Skeletal muscle satellite cell (primary cell): ENCODE data around the gene DBT.
"Not testable (repeated sequence)": the region's sequence is repeated elsewhere in the genome, so short reads cannot be mapped to it uniquely, and the experiment has no call there.

Source experiments
- H3K27me3 ChIP-seq: 2 replicates; pipeline ENCODE4 v1.7.0; 2013; ENCODE audit warnings: low read length; ENCODE audit not compliant: control insufficient read depth, insufficient read depth
- H3K36me3 ChIP-seq: 2 replicates; pipeline ENCODE4 v1.7.0; 2013; ENCODE audit warnings: mild to moderate bottlenecking, control low read depth, low read length; ENCODE audit not compliant: insufficient read depth
- H3K4me1 ChIP-seq: 2 replicates; pipeline ENCODE4 v1.7.0; 2013; ENCODE audit warnings: low read length; ENCODE audit not compliant: control insufficient read depth, insufficient read depth
- H3K4me2 ChIP-seq: 2 replicates; pipeline ENCODE4 v1.7.0; 2013; ENCODE audit warnings: mild to moderate bottlenecking, low read length
- H3K4me3 ChIP-seq: 2 replicates; pipeline ENCODE4 v1.7.0; 2013; ENCODE audit warnings: low read length
- H3K9ac ChIP-seq: 2 replicates; pipeline ENCODE4 v1.7.0; 2013; ENCODE audit warnings: mild to moderate bottlenecking, low read depth, low read length, moderate library complexity
- H3K9me3 ChIP-seq: replicated peaks from 2 replicates; pipeline ENCODE4 v1.7.0; 2013; ENCODE audit warnings: mild to moderate bottlenecking, control low read depth, low read length

Gene DBT

DNA sequence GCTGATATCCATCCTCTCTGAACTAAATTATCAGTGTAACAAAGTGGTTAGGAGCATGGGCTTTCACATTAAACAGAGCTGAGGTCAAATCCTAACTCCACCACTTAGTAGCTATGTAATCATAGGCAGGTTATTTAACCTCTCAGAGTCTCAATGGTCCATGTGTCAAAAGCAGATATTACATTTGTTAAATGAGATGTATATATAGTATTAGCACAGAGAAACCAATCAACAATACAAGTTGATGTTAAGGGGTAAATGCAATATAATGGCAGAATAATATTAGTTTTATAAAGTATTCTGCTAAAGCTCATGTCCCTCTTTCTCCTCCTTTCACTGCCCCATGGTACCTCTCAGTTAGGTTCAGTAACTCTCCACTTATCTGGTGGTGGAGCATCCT is 27.2 kb downstream of the DBT start:
- Histone ChIP-seq H3K36me3 (peaks cover 13% of the 10 kb centered on the region), H3K4me1 (no peaks in the 10 kb centered on the region), H3K9me3 (no peaks in the 10 kb centered on the region), H3K9ac (no peak overlapping the region), H3K4me3 (no peak overlapping the region), H3K27me3 (no peaks in the 10 kb centered on the region), H3K4me2 (no peak overlapping the region)

DNA sequence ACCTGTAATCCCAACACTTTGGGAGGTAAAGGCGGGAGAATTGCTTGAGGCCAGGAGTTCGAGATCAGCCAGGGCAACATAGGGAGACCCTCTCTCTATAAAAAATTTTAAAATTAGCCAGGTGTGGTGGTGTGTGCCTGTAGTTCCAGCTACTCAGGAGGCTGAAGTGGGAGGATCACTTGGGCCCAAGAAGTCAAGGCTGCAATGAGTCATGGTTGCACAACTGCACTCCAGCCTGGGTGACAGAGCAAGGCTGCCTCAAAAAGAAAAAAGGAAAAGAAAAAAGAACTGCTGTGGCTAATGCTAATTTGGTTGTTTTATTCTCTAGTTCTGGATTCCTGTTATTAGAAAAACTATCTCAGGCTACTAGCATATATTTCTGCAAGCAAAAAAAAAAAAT is 29.8 kb downstream of the DBT start:
- peaks cover 12% of the 10 kb centered on the region for H3K36me3 ChIP-seq
- no peak overlapping the region for H3K9ac ChIP-seq
- no peak overlapping the region for H3K4me2 ChIP-seq
- H3K27me3 ChIP-seq = no peaks in the 10 kb centered on the region
- no peaks in the 10 kb centered on the region for H3K9me3 ChIP-seq
- no peaks in the 10 kb centered on the region for H3K4me1 ChIP-seq
- no peak overlapping the region for H3K4me3 ChIP-seq

DNA sequence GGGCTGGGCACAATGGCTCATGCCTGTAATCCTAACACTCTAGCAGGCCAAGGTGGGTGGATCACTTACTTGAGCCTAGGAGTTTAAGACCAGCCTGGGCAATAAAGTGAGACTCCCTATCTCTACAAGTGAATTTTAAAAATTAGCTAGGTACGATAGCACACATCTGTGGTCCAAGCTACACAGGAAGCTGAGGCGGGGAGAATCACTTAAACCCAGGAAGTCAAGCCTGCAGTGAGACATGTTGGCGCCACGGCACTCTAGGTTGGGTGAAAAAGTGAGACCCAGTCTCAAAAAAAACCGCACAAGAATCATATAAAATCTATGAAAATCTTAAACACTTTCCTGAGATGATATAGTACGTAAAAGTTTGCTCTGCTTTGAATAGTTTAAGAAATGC is 30.2 kb downstream of the DBT start:
- Histone ChIP-seq H3K9ac (no peak overlapping the region), H3K4me2 (no peak overlapping the region), H3K36me3 (peaks cover 16% of the 10 kb centered on the region), H3K9me3 (no peaks in the 10 kb centered on the region), H3K27me3 (no peaks in the 10 kb centered on the region), H3K4me1 (no peaks in the 10 kb centered on the region), H3K4me3 (no peak overlapping the region)

DNA sequence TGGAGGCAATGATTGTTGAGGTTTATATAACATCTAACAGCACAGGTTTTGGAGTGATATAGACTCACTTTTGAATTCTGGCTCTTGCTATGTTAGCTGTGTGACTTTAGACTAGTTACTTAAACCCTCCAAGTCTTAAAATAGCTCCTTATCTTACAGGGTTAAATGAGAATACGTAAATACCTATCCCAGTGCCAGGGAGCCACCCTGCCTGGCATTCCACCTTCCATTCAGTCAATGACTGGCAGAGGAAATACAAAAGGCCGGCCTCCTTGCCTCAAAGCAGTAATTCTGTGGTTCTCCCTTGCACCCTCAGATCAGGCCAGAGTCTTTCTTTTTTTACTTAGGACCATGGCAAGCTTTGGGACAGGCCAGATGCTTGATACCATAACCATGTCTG is 31.8 kb downstream of the DBT start:
- Histone ChIP-seq H3K9me3 (no peaks in the 10 kb centered on the region), H3K36me3 (peaks cover 20% of the 10 kb centered on the region), H3K27me3 (no peaks in the 10 kb centered on the region), H3K4me1 (no peaks in the 10 kb centered on the region), H3K4me2 (no peak overlapping the region), H3K4me3 (no peak overlapping the region), H3K9ac (no peak overlapping the region)

DNA sequence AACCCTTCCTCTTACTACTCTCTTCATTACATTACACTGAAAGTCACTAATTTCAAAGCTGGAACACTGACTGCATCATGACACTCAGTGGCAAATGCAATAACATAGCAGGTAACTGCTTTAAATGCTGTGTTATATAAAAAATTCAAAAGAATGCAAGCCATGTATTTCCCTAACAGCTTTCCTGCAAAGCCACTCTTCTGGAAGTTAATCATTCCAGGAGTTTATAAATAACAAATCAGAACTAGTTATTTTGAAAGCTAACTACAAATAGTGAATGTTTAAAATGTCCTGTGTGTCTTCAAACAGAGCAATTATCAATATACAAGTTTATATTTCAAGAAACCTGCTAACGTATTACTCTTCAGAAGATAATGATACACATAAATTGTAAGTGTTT is 34.5 kb downstream of the DBT start:
- Histone ChIP-seq H3K27me3 (no peaks in the 10 kb centered on the region), H3K9me3 (no peaks in the 10 kb centered on the region), H3K9ac (no peak overlapping the region), H3K36me3 (peaks cover 24% of the 10 kb centered on the region), H3K4me2 (no peak overlapping the region), H3K4me3 (no peak overlapping the region), H3K4me1 (no peaks in the 10 kb centered on the region)

DNA sequence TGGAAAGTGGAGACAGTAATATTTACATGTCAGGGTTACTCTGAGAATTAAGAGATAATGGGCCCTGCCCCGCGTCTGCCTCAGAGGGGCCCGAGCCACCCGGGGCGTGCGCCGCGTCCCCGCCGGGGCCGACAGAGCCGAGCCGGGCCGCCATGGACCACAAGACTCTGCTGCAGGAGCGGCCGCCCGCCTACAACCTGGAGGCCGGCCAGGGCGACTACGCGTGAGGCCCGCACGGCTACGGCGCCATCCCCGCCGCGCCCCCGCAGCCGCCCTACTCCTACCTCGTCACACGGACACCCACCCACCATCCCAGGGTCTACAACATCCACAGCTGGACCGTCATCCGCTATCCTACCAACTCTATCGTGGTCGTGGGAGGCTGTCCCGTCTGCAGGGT is 36.5 kb downstream of the DBT start:
- peaks cover 19% of the 10 kb centered on the region for H3K36me3 ChIP-seq

DNA sequence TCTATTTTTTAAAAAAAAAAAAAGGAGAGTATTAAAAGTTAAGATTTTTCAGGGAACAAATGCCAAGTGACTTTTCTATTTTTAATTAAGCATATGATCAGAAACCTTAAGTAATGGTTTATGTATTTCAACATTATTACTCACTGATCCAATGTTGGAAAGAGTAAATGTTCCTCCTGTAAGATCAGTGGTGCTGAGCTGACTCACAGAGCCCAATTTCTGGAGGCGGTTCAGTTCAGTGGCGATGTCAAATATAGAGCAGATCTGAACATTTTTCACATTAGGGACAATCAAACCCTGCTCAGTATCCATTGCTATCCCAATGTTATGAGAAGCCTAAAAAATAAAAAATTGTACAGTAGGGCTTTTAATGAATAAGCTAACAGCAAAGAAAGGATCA is 43.3 kb downstream of the DBT start:
- no peak overlapping the region for H3K4me2 ChIP-seq
- H3K4me1 ChIP-seq = no peaks in the 10 kb centered on the region
- peaks cover 10% of the 10 kb centered on the region for H3K36me3 ChIP-seq
- no peaks in the 10 kb centered on the region for H3K9me3 ChIP-seq
- no peaks in the 10 kb centered on the region for H3K27me3 ChIP-seq
- no peak overlapping the region for H3K9ac ChIP-seq
- H3K4me3 ChIP-seq = no peak overlapping the region

More for the DNA sequence above, 36.5 kb downstream of the DBT start:
- no peak overlapping the region for H3K4me2 ChIP-seq
- H3K9ac ChIP-seq = no peak overlapping the region
- H3K27me3 ChIP-seq = no peaks in the 10 kb centered on the region
- H3K9me3 ChIP-seq = no peaks in the 10 kb centered on the region
- no peak overlapping the region for H3K4me3 ChIP-seq
- no peaks in the 10 kb centered on the region for H3K4me1 ChIP-seq

DNA sequence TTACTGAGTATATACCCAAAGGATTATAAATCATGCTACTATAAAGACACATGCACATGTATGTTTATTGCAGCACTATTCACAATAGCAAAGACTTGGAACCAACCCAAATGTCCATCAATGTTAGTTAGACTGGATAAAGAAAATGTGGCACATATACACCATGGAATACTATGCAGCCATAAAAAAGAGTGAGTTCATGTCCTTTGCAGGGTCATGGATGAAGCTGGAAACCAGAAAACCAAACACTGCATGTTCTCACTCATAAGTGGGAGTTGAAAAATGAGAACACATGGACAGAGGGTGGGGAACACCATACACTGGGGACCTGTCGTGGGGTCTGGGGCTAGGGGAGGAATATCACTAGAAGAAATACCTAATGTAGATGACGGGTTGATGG is 44.0 kb downstream of the DBT start:
- not testable (repeated sequence) for H3K4me3 ChIP-seq, H3K9ac ChIP-seq, H3K27me3 ChIP-seq, H3K36me3 ChIP-seq, H3K4me2 ChIP-seq, H3K4me1 ChIP-seq, H3K9me3 ChIP-seq

DNA sequence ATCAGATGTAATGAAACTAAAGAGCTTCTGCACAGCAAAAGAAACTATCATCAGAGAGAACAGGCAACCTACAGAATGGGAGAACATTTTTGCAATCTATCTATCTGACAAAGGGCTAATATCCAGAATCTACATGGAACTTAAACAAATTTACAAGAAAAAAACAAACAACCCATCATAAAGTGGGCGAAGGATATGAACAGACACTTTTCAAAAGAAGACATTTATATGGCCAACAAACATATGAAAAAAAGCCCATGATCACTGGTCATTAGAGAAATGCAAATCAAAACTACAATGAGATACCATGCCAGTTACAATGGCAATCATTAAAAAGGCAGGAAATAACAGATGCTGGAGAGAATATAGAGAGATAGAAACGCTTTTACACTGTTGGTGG is 44.5 kb downstream of the DBT start:
- H3K9ac ChIP-seq, H3K4me1 ChIP-seq, H3K27me3 ChIP-seq, H3K4me3 ChIP-seq, H3K9me3 ChIP-seq, H3K4me2 ChIP-seq: not testable (repeated sequence)
- H3K36me3 ChIP-seq = peaks cover 11% of the 10 kb centered on the region

DNA sequence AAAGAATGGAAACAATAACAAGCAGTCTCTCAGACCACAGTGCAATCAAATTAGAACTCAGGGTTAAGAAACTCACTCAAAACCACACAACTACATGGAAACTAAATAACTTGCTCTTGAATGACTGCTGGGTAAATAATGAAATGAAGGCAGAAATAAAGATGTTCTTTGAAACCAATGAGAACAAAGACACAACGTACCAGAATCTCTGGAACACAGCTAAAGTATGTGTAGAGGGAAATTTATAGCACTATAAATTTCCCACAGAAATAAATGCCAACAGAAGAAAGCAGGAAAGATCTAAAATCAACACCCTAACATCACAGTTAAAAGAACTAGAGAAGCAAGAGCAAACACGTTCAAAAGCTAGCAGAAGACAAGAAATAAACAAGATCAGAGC is 46.9 kb downstream of the DBT start:
- not testable (repeated sequence) for H3K4me1 ChIP-seq, H3K4me2 ChIP-seq, H3K4me3 ChIP-seq, H3K9me3 ChIP-seq, H3K27me3 ChIP-seq, H3K9ac ChIP-seq
- H3K36me3 ChIP-seq = peaks cover 15% of the 10 kb centered on the region

DNA sequence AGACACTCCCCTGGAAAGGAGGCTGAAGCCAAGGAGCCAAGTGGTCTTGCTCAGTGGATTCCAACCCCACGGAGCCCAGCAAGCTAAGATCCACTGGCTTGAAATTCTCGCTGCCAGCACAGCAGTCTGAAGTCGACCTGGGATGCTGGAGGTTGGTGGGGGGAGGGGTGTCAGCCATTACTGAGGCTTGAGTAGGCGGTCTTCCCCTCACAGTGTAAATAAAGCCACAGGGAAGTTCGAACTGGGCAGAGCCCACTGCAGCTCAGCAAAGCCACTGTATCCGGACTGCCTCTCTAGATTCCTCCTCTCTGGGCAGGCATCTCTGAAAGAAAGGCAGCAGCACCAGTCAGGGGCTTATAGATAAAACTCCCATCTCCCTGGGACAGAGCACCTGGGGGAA is 49.6 kb downstream of the DBT start:
- not testable (repeated sequence) for H3K9ac ChIP-seq

DNA sequence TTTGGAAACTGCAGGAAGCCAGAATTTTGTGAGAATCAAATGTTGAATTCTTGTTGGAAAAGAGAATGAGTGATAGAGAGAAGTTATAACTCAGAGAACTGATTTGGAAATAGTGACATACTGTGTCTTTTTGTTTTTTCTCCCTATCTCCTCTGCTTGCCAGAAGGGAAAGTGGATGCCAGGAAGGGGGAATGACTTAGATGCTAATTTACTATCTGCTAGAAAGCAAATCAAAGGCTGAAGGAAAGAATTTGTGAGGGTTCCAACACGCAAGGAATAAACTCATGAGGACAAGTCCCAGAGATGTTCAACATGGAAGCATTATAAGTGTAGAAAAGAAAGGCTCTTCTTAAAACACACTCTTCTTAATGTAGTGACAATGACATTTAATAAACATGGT is 51.0 kb downstream of the DBT start:
- H3K36me3 ChIP-seq = peaks cover 18% of the 10 kb centered on the region

More for the DNA sequence above, 49.6 kb downstream of the DBT start:
- not testable (repeated sequence) for H3K9me3 ChIP-seq, H3K4me2 ChIP-seq, H3K27me3 ChIP-seq, H3K4me1 ChIP-seq, H3K4me3 ChIP-seq
- H3K36me3 ChIP-seq = peaks cover 18% of the 10 kb centered on the region

DNA sequence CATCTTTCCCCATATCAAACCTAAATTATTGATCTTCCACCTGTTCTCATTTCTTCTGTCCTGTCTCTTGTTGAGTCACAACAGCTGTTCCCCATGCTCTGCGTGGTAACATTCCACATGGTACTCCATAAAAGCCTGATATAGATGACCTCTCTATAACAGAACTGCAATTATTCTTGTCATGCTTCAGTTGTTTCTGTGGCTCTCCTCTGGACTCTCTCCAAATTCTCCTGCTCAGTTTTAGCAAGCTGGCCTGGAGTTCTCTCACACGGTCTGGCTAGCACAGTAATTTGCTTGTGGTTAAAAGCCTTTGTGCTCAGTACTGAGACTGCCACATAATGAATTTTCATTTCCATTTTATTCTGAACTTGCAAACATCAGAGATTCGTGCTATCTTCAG is 61.0 kb downstream of the DBT start:
- Histone ChIP-seq H3K9ac (no peak overlapping the region), H3K4me1 (peaks cover 22% of the 10 kb centered on the region), H3K4me3 (no peak overlapping the region), H3K27me3 (no peaks in the 10 kb centered on the region), H3K36me3 (peaks cover 4% of the 10 kb centered on the region), H3K4me2 (peak overlapping the region; percentile 14), H3K9me3 (no peaks in the 10 kb centered on the region)

More for the DNA sequence above, 51.0 kb downstream of the DBT start:
- no peak overlapping the region for H3K9ac ChIP-seq
- no peaks in the 10 kb centered on the region for H3K9me3 ChIP-seq
- H3K27me3 ChIP-seq = no peaks in the 10 kb centered on the region
- no peak overlapping the region for H3K4me3 ChIP-seq
- no peaks in the 10 kb centered on the region for H3K4me1 ChIP-seq
- H3K4me2 ChIP-seq = no peak overlapping the region
